HG03521 (cell line): ENCODE measurements around the gene GPC5.

Experiments
- ATAC-seq: cut with Tn5 transposase; IDR thresholded peaks from one replicate; pipeline ENCODE4 v1.9.1; 2021; ENCODE audit warnings: mild to moderate bottlenecking, moderate library complexity; ENCODE audit not compliant: unreplicated experiment

GPC5 gene

DNA sequence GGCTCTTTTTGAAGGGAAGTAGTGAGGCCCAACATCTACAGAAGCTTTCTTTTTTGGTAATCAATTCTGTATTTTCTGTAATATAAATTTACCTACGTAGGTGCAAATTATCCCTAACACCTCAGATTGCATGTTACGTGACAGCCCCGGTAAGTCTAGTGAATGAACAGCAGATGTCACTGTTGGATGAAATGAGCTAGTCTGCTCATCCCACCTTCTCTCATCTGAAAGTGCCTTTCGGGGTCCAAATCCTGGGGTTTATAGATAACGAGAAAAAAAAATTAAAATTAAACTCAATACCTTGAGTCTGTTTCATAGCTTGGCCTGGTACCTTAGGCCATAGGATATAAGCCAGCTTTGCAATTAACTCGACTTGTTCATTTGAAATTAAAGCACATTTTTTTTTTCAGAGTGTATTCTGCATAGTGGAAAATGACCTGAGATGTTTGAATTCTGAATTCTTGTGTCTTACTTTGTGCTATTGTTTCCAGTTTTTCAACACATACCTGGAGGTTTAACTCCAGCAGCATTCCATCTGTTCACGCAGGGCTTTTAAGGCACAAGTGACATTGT lies 548.2 kb downstream of the GPC5 start:
- no peak for ATAC-seq

DNA sequence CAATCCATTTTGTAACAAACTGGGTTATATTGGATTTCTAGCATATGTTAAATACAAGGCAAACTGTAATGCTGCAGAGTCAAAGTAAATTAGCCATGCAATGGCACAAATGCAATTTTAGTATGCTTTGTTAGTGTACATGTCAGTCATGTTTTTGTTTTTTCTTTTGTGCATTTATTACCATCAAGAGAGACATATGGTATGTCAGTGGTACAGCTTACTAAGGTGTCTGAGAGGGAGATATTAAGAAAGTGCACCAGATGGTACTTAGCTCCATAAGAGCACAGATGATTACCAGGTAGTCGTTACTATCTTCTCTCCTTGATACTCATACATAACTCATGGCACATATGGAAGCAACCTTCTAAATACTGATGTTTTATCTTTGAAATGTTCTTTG lies 550.3 kb downstream of the GPC5 start:
- ATAC-seq: no peak

DNA sequence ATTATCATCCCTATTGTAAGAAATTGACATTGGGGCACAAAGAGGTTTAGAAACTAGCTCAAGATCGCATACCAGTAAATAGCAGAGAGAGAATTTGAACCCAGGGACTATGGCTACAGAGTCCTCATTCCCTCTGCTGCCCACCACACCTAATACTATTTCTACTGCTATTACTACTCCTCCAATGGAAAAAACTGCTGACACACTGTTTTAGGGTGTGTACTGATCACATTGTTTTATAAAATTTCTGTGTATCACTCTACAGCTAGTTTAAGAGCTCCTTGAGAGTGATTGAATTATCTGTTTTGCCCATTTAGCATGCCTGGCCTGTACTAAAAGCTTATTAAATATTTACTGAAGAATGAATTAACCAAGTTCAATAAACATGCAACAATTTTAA lies 552.4 kb downstream of the GPC5 start:
- no peak for ATAC-seq

DNA sequence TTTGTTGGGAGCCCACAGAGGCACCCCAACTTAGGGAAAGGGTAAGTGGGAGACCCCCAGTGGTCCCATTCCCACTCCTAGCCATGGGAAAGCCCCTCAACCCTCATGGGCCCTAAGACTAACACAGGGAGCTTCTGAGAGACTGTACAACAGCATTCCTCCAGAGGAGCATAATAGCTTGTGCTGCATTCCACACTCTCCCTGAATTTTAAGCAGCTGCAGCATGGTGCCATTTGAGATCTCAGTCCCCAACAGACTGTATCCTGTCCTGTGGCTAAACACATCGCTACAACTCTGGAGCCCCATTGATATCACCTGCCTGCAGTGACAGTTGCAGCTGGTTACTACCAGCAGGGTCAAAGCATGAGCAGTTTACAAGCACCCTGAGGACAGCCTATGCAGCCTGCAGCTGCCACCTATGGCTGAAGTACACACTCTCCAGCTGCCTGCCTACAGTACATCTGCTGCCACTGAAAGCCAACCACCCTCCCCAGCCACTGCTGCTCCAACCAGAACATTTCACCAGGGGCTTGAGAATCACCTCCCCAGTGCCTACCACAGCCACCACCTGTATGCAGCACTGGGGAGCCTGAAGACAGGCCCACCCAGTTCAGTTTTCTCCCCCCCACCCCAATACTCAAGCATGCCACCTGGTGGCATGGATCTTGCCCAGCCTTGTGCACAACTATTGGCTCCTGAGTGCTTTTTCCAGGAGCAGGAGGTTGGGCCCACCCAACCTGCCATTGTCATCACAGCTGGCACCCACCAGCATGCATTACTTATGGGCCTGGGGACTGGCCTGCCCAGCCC lies 557.3 kb downstream of the GPC5 start:
- no peak for ATAC-seq

DNA sequence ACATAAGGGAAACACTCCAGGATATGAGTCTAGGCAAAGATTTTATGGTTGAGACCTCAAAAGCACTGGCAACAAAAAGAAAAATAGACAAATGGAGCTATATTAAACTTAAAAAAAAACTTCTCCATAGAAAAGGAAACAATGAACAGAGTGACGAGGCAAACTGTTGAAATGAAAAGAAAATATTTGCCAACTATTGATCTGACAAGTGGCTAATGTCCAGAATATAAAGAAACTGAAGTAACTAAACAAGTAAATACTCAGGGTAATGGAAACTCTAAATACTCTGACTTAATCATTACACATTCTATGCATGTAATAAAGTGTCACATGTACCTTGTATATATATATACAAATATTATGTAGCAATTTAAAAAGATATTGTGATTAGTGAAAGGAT lies 562.5 kb downstream of the GPC5 start:
- ATAC-seq: no peak

DNA sequence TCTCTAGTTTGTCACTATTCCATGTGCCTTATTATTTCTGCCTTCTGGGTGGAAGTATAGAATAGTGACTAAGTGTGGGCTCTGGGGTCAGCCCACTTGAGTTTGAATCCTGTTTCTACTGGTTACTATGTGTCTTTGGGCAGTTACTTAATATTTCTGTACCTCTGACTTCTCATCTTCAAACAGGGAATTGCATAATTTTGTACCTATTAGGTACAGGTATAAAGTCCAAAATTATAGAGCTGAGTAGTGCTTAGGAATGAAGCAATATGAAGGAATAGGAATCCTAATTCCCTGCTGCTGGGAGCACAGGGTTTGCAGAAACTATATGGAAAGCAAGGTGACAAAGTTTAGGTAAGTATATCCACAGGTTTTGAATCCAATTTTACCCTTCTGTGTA lies 564.5 kb downstream of the GPC5 start:
- no peak for ATAC-seq

DNA sequence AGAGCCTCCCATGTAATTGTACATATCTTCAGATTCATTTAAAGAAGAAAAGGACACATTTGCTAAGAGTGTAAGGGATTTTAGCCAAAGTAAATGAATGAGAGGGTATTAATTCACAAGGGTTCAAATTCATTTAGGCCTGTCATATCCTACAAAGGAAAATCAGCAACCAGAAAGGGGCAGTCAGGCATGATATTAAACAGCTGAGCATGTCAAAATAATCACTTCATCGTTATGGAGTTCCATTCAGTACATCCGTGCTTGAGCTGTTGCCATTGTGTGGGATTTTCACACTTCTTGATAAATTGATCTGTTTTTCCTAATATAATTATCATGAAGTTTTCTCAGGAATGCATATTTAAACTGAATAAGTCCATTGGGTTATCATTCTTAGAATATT lies 567.1 kb downstream of the GPC5 start:
- ATAC-seq: no peak

DNA sequence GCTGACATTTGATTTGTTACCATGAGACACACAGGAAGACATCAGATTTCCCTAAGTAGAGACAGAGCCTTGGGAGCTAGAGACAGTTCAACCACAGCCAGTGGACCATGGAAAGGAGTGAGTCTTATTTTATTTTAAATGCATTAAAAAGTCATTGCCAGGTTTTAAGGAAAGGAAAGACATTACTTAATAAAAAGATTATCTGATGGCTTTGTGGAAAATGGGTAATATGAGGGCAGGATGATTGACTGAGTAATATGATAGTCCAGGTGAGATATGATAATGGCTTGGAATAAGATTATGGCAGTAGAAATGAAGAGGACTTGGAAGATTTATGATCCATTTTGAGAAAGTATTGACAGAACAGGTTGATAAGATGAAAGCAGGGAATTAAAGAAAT lies 580.1 kb downstream of the GPC5 start:
- ATAC-seq: no peak

DNA sequence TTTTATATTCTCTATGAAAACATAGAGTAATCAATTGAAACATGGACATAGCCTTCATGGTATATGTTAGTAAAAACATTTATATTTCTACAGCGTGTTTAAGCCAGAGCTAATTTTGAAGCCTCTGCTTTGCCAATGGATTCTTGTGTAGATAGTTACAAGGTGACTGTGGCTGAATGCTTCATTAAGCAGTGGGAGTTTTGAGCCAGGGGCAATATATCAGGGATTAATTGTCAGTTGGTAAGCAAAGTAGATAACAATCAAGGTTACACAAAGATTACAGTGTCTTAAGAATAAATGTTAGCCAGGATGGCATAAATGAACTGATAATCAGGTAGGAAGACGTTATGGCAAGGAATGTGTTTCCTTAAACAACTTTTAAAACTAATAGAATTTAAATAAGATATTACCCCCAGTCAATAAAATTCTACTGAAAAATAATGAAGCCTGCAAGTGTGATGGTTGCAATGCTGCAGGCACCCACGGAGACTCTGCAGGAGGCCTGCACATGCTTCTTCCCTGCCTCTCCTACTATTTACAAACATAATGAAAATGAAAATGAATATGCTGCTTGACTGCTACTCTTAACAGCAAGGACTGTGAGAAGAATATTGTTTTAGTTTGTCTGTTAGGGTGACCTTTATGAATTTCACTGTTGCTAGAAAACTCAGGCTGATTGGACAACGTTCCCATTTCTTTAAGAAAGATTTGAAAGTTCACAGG lies 588.5 kb downstream of the GPC5 start:
- ATAC-seq: no peak

DNA sequence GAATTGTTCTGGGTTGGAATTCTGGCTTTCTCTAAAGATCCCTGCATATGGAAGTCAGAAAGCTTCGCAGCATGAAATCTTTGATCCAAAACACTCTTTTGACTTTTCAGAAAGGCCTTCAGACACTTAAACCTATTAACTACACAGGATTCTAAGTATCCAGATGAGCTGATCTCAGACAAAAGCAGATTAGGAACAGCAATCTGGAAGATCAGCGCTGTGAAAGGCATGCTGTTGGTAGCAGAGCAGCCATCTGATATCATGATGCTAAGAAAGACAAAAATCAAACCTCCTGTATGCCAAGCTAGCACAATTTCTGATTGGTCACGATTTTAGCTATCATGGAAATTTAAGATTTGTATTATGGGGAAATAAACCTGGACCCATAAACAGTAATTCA lies 589.9 kb downstream of the GPC5 start:
- ATAC-seq: no peak

DNA sequence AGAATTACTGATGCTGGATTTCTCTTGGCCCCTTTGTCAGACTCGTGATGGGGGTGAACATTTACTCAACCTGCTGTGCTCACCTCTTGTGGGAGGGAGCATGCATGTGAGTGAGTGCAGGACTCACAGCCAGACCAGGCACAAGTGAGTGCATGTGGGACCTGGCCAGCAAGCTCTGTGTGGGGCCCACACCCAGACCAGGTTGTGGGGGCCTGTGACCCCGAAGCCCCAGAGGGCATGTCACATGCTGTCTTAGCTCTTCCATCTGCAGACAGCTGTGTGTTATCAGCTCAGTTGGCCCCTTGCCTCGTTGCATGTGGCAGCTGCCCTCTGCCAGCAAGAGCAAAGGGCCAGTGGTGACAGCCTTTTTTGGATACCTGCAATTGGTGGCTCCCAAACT lies 614.4 kb downstream of the GPC5 start:
- no peak for ATAC-seq

DNA sequence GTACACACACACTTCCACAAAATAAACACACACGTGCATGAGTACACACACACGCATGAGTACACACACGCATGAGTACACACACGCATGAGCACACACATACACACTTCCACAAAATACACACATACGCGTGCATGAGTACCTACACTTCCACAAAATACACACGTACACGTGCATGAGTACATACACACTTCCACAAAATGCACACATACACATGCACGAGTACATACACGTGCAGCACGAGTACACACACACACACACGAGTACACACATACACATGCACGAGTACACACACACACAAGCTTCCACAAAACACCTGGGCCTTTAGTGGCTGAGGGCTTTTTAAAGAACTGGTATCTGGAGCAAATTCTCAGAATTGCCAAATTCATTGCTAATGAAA lies 619.3 kb downstream of the GPC5 start:
- no peak for ATAC-seq

DNA sequence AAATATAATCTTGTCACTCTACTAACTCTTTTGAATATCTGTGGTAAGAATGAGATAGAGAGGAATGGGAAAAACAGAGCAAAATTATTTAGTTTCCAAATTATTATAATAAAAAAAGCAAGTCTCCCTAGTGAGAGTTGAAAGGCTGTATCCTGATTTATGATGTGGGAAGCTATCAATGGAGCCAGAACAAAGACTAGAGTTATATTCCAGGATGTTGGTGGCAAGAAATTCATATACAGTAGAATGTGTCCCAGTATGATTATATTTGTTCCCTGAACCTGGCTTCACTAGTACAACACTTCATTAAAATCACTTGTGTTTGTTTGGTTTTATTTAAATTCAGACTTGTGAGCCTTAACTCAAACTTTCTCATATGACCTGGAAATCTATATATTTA lies 630.3 kb downstream of the GPC5 start:
- no peak for ATAC-seq

DNA sequence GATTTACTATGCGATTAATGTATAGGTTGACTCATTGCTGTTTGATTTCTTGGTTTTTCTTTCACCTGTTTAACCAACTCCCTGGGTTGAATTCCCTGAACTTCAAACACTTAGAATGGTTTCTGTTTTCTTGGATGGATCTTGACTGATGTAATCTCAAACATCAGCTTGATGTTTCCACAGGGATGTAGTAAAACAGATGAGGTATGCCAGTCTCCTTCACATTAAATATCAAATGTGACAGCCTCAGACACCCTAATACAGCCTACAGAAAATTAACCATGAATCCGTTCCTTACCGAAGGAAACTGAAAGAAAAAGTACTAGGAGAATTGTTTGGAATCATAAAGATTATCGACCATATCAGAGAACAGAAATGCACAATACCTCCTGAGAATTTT lies 631.2 kb downstream of the GPC5 start:
- ATAC-seq: no peak

DNA sequence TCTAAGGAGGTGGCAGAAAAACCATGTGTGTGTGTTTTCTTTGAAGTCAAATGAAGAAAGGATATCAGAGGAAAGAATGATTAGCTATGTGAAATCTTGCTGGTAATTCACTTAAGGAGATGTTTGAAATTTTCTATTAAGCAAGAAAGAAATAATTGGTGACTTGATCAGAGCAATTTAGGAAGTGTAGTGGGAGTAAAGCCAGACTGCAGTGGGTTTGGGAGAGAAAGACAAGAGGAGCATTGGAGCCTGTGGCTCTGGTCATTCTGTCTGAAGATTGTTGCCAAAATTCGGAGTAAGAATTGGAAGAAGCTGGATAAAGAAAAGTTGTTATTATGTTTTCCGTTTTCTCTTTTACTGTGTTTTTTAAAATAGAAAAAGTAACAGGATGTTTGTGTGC lies 640.5 kb downstream of the GPC5 start:
- ATAC-seq: no peak

DNA sequence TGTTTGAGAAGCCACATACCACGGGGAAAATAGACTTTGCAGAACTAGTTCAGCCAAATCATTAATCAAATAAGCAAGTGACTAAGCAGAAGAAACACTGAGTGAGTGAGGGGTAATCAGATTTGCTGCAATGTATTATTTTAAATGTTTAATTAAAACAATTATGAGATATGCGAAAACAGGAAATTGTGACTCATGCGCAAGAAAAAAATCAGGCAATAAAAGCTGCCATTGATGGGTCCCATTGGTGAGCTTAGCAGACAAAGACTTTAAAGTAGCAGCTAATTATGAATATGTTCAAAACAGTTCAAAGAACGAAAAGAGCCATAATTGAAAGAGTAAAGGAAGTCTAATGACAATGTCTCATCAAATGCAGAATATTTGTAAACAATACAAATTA lies 644.1 kb downstream of the GPC5 start:
- no peak for ATAC-seq

DNA sequence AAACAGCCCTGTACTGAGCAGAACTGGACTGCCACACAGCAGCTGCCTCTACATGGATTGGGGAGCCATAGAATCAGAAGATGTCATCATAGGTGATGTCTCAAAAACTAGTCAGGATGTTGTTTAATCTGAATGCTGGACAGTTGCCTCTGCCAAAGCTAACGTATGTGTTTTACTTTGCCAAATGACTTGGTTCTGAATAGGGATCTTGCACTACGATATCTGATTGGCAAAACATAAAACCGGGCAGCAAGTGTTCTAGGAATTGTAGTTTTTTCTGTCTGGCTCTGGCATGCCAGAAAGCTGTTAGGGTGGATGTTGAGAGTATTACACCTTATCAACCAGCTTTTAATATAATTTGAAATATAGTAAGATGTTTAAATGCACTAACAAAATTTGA lies 645.9 kb downstream of the GPC5 start:
- ATAC-seq: no peak

DNA sequence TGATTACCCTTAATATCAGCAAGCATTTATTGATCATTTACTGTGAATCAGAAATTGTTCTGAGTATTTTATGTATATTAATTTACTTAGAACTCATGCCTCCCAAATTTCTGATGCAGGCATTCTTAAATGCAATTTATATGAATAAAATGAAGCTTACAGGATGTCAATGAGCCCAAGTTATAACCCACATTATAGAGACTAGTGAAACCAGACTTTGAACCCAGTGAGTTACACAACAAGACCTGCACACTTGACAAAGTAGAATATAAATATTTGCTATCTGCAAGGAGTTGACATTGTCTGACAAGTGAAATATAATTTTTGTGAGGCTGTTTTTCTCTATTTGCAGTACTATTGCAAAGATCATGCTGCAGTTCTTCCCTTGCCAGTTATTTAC lies 656.0 kb downstream of the GPC5 start:
- ATAC-seq: no peak

DNA sequence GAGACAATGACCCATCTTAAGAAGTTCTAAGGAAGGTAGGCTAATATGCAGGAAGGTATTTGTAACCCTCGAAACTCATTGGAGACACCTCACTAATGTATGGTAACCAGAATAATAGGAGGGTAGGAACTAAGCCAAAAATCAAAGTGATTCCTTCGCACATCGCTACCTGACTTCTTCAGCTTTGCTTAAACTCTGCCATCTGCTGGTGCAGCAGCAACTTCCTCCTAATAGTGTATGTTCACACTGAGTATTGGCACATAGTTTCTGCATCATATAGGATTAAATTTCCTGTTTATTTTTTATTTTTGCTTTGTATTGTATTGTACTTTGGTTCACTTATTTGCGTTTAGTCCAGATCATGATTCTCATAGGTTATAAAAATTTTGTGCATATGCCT lies 676.2 kb downstream of the GPC5 start:
- ATAC-seq: no peak

DNA sequence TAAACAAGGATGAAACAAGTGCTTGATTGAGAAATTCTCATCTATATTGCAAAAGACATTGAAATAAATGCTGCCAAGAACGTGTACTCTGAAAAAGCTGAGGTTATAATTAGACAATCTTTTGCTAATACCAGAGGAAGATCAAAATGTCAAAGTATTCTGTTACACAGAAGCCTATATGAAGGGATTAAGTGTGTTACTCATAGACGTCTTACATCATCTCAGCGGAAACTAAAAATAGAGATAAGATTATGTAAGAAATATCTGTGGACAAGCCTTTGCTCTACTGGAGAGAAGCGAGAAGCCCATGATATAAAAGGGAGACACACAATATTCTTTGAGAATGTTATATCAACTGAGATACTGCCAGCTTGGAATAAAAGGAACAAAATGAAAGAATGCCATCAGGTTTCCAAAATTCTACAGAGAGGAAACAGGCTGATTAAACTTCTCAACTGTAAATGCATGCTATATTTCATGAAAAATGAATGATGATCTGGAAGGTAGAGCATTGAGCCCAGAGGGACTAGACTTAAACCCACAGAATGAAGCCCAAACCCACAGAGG lies 699.0 kb downstream of the GPC5 start:
- ATAC-seq: no peak

DNA sequence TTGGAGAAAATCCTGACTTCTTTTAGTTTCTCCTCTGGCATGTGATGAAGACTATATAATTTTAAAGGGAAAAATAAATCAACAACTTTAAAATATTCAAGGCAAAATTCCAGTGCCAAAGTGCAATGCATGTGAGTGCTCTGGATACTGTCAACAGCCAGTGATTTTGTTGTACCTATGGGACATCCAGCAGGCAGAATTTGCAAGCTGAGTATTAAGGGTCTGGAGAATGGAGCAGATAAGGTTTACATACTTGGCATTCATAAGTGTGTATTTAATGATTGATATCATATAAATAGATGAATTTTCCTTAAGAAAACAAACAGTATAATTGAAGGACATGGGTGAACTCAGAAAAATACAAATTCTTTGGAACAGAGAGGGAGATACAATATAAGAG lies 703.4 kb downstream of the GPC5 start:
- ATAC-seq: no peak

DNA sequence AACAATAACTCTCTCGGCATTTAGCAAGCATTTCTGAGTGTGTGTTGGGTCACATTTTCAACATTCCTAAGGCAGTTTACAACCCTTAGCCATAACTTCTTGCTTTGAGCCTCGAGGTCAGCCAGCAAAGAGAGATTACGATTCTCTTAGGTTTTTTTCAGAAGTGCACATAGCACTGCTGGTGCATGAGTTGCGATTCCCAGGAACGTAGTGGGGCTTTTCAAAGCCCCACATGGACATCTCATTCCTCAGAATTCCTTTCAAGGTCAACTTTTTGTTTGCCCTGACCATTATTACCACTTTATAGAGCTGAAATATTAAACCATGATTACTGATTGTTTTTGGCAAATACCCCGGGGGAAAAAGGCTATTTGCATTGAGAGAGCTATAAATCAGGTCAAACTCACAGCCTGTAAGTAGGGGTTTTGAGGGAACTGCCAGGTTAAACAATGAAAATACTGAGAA lies 705.3 kb downstream of the GPC5 start:
- ATAC-seq: no peak
